Sigmoid colon (tissue), 4 donors: ENCODE measurements around the gene HNRNPAB.

Experiments used
- CTCF ChIP-seq, 4 experiments: fragments of 450-650 bp in 3 of 4; fragments of 200-600 bp in 1 of 4; IDR thresholded peaks; one replicate each; pipeline ENCODE4 v1.5.1; 2016 to 2019; ENCODE audit warnings: antibody characterized with exemption in 4 of 4, mild to moderate bottlenecking in 3 of 4, moderate library complexity in 2 of 4
- POLR2AphosphoS5 ChIP-seq, 4 donors: sonication (generic); formaldehyde crosslinking; IDR thresholded peaks; one replicate each; pipeline ENCODE4 v1.6.1; 2017; ENCODE audit warnings: antibody characterized with exemption in 4 of 4

GRCh38 chr5:178238711-178239592 lies 34.6 kb downstream of the HNRNPAB start:
- no peak for TF ChIP-seq CTCF (IDR thresholded peaks at IDR 0.05)
- no peak for TF ChIP-seq POLR2AphosphoS5 (IDR thresholded peaks at IDR 0.05)
